H1 (cell line): ENCODE data around the gene BRSK2. TPM values are rescaled to one million over a fixed set of nuclear protein-coding genes. Genes with fewer than 3 reads are reported as not detected.

Source experiments
- RNF2 ChIP-seq: fragments of 200-900, 300-1000 bp; sonication (generic); IDR thresholded peaks from 2 replicates; pipeline ENCODE4 v1.7.1; 2016; ENCODE audit warnings: borderline replicate concordance, low read depth, mild to moderate bottlenecking, antibody characterized with exemption, low read length; ENCODE audit not compliant: poor library complexity, severe bottlenecking; ENCODE audit errors: missing control alignments
- SAP30 ChIP-seq: fragments of 300-600 bp; sonication (generic); IDR thresholded peaks from 2 replicates; pipeline ENCODE4 v1.7.1; 2012; ENCODE audit warnings: low read length, moderate library complexity, mild to moderate bottlenecking, inconsistent platforms; ENCODE audit not compliant: insufficient read depth, insufficient replicate concordance
- SIX5 ChIP-seq: IDR thresholded peaks from 2 replicates; pipeline ENCODE4 v1.6.1; 2011; ENCODE audit warnings: mild to moderate bottlenecking, low read depth, low read length
- polyA plus RNA-seq, 7 experiments: library from polyadenylated mRNA; depleted of rRNA in 3 of 7; stranded (reverse) in 5 of 7; unstranded in 2 of 7; fragments of >200 nt in 5 of 7; fragments of 200-250 nt in 2 of 7; gene quantifications; 1 replicate in 5 of 7; 2 replicates in 1 of 7; 4 replicates in 1 of 7; pipeline versions ENCODE4 v1.2.1 to v1.2.3, GENCODE V29; 2011 to 2013; ENCODE audit warnings: missing spikeins in 2 of 7, mixed read lengths in 2 of 7
- total RNA-seq: library from RNA; stranded (reverse); fragmentation: NEBNext Ultra II Directional; extraction: Animal tissue kit (Norgen Biotek cat#: 25700); gene quantifications from 2 replicates; pipeline ENCODE4 v1.2.1, GENCODE V29; 2021

Gene BRSK2
- total and polyA plus RNA-seq, 2 of the 8 experiments (the other 6 are each of a cell fraction or from before 2014, with no cell fraction given) = 17.3 to 27.1 TPM

DNA sequence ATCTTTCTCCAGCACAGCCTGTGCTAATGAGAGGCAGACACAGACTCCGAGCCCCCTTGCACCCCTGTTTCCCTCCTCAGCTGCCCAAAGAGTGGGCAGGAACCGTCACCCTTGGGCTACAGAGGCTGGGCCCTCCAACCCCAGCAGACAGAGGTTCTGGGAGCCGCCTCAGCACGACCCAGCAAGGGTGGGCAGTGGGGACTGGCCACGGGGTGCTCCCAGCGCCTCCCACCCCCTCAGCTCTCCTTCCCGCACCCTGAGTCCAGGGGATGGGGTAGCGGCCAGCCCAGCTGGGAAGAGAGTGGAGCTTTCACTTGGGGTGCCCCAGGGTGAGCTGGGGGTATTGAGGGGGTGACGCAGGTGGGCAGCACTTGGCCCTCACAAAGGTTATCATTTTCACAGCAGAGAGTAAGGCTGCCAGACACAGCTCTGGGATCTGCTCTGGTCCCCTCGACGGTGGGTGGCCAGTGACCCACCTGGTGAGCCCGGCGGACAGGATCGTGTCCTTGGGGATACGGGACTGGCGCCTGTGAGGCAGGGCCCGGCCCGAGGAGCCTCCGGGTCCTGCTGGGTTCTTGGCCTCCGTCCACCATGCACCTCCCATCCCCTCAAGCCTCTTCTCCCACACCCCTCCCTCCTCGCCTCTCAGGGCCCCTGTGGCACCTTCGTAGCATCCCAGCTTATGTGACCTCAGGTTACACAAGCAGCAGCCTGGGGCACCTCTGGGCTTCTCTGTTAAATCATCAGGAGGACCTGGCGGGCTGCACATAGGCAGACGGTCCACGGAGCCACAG is 14.4 kb upstream of the BRSK2 start (continued):
- TF ChIP-seq SAP30 = no peak
- no peak for TF ChIP-seq RNF2
- TF ChIP-seq SIX5 = no peak
- TF ChIP-seq, all 59 proteins: peak for 0
